Endothelial cell of umbilical vein (primary cell): ENCODE results near the gene ANKS6. TPM values are rescaled to one million over a fixed set of nuclear protein-coding genes. Genes with fewer than 3 reads are reported as not detected.

Experiments
- BruUV-seq: library from RNA; stranded (reverse); fragments of 400-500 nt; replicated peaks from 2 replicates; lab custom pipeline; 2021; lab: Mats Ljungman, UMichigan
- CTCF ChIA-PET: fragments of 300-600, 350-600 bp; sonication (Branson Sonifier 250); formaldehyde crosslinking; loops from one replicate; lab custom pipeline; 2021; ENCODE audit warnings: antibody characterized with exemption, inconsistent platforms; lab: Charles Lee
- POLR2A ChIA-PET: fragments of 300-600, 350-600 bp; sonication (Branson Sonifier 250); formaldehyde crosslinking; loops from one replicate; lab custom pipeline; 2021; ENCODE audit warnings: antibody characterized with exemption, inconsistent platforms; lab: Charles Lee
- DNase-seq: peaks from one replicate; pipeline ENCODE4 v3.0.0-alpha.2; 2011; ENCODE audit warnings: low read depth, low spot score
- FAIRE-seq: peaks from 2 replicates; lab custom pipeline; 2011; peaks lifted over from hg19 to GRCh38; lab: Jason Lieb, UNC
- H2AFZ ChIP-seq: 2 replicates; pipeline ENCODE4 v1.6.0; 2012; ENCODE audit warnings: low read depth, low read length, control low read depth, inconsistent platforms
- H3K27ac ChIP-seq: 2 replicates; pipeline ENCODE4 v1.5.1; 2011; ENCODE audit warnings: low read depth, mild to moderate bottlenecking, control low read depth, low read length, moderate library complexity; ENCODE audit not compliant: insufficient read depth
- H3K27me3 ChIP-seq, 2 experiments: 2 replicates each; pipeline versions ENCODE4 v1.6.0 to v1.6.1; 2011; ENCODE audit warnings: low read length in 2 of 2, mixed read lengths in 1 of 2; ENCODE audit not compliant: control insufficient read depth in 2 of 2, insufficient read depth in 2 of 2
- H3K36me3 ChIP-seq, 2 experiments: 2 replicates in 1 of 2; 3 replicates in 1 of 2; pipeline ENCODE4 v1.5.1; 2011; ENCODE audit warnings: low read length in 2 of 2, mild to moderate bottlenecking in 1 of 2, moderate library complexity in 1 of 2; ENCODE audit not compliant: control insufficient read depth in 2 of 2, insufficient read depth in 2 of 2; ENCODE audit errors: extremely low read depth in 1 of 2
- H3K4me1 ChIP-seq: 3 replicates; pipeline ENCODE4 v1.5.1; 2011; ENCODE audit warnings: mild to moderate bottlenecking, low read length; ENCODE audit not compliant: control insufficient read depth, insufficient read depth; ENCODE audit errors: extremely low read depth
- H3K4me2 ChIP-seq: 2 replicates; pipeline ENCODE4 v1.6.1; 2011; ENCODE audit warnings: low read length, control low read depth, mixed read lengths; ENCODE audit not compliant: insufficient read depth
- H3K4me3 ChIP-seq, 3 experiments: fragments of 200-600 bp in 1 of 3; sonication (generic), shearing (Covaris generic) in 1 of 3; replicated peaks in 1 of 3; 2 replicates each; pipeline ENCODE4 v1.5.1; 2011 to 2016; ENCODE audit warnings: control low read depth in 3 of 3, low read length in 3 of 3, mild to moderate bottlenecking in 2 of 3, inconsistent platforms in 1 of 3, low read depth in 1 of 3, moderate library complexity in 1 of 3; ENCODE audit not compliant: insufficient read depth in 1 of 3
- H3K79me2 ChIP-seq: 2 replicates; pipeline ENCODE4 v1.6.0; 2012; ENCODE audit warnings: low read length, inconsistent platforms; ENCODE audit not compliant: control insufficient read depth, insufficient read depth
- H3K9ac ChIP-seq: replicated peaks from 2 replicates; pipeline ENCODE3; 2011; ENCODE audit warnings: low read length, control low read depth; ENCODE audit not compliant: insufficient read depth; ENCODE audit errors: extremely low read depth
- H3K9me1 ChIP-seq: replicated peaks from 3 replicates; pipeline ENCODE4 v1.6.0; 2011; ENCODE audit warnings: mild to moderate bottlenecking, low read length; ENCODE audit not compliant: control insufficient read depth, insufficient read depth; ENCODE audit errors: extremely low read depth
- H3K9me3 ChIP-seq: replicated peaks from 2 replicates; pipeline ENCODE4 v1.5.1; 2012; ENCODE audit warnings: low read length, inconsistent platforms; ENCODE audit not compliant: control insufficient read depth, insufficient read depth
- H4K20me1 ChIP-seq: replicated peaks from 2 replicates; pipeline ENCODE3; 2011; ENCODE audit warnings: mild to moderate bottlenecking, low read length; ENCODE audit not compliant: control insufficient read depth, insufficient read depth; ENCODE audit errors: extremely low read depth
- EZH2 ChIP-seq: IDR thresholded peaks from 2 replicates; pipeline ENCODE4 v1.6.1; 2012; ENCODE audit warnings: borderline replicate concordance, low read depth, mild to moderate bottlenecking, moderate library complexity, low read length, inconsistent platforms; ENCODE audit not compliant: severe bottlenecking
- FOS ChIP-seq: IDR thresholded peaks from 2 replicates; pipeline ENCODE4 v1.6.1; 2011; ENCODE audit warnings: mild to moderate bottlenecking, low read length, moderate library complexity, borderline replicate concordance; ENCODE audit not compliant: insufficient read depth
- GATA2 ChIP-seq: IDR thresholded peaks from 2 replicates; pipeline ENCODE4 v1.7.0; 2011; ENCODE audit warnings: low read depth, mild to moderate bottlenecking, moderate library complexity, mixed read lengths, low read length; ENCODE audit not compliant: insufficient read length, insufficient read depth
- JUN ChIP-seq: IDR thresholded peaks from 2 replicates; pipeline ENCODE4 v1.6.1; 2011; ENCODE audit warnings: borderline replicate concordance, low read depth; ENCODE audit not compliant: insufficient read length, insufficient read depth
- MAX ChIP-seq: IDR thresholded peaks from 2 replicates; pipeline ENCODE4 v1.6.1; 2011; ENCODE audit not compliant: insufficient read depth, insufficient read length
- MYC ChIP-seq: IDR thresholded peaks from one replicate; pipeline ENCODE4 v1.6.1; 2011; ENCODE audit warnings: mild to moderate bottlenecking, low read depth, low read length
- POLR2AphosphoS5 ChIP-seq: IDR thresholded peaks from 2 replicates; pipeline ENCODE4 v1.6.1; 2012; ENCODE audit warnings: low read depth, mild to moderate bottlenecking, control low read depth, low read length, moderate library complexity; ENCODE audit not compliant: insufficient read depth
- dilution Hi-C: fragments of 300-500 bp; cut with MboI; formaldehyde crosslinking; loops from one replicate; pipeline ENCODE4 v1.15.0; 2019; ENCODE audit warnings: low sequenced_read_pairs; ENCODE audit not compliant: extremely low pct_ligation_motif_present
- intact Hi-C: fragments of 100-400 bp; cut with micrococcal nuclease; formaldehyde crosslinking; loops from one replicate; pipeline ENCODE4 v1.10.0; 2022
- polyA plus RNA-seq, 4 experiments: library from polyadenylated mRNA; depleted of rRNA in 3 of 4; stranded (reverse) in 3 of 4; unstranded in 1 of 4; fragments of >200 nt; gene quantifications; 2 replicates each; pipeline versions ENCODE4 v1.2.1 to v1.2.3, GENCODE V29; 2011 to 2012; ENCODE audit warnings: missing spikeins in 1 of 4
- total RNA-seq: library from RNA; stranded (reverse); gene quantifications from 2 replicates; pipeline ENCODE4 v1.2.3, GENCODE V29; 2021
- TF ChIP-seq, protein P1 (sequence below), 2 donors: IDR thresholded peaks; 1 replicate in 1 of 2; 2 replicates in 1 of 2; pipeline ENCODE4 v1.5.1; 2011; ENCODE audit warnings: low read length in 2 of 2, mild to moderate bottlenecking in 2 of 2, moderate library complexity in 2 of 2, control low read depth in 1 of 2, inconsistent platforms in 1 of 2, low read depth in 1 of 2; ENCODE audit not compliant: insufficient read depth in 1 of 2; ENCODE audit errors: extremely low read depth in 1 of 2

The ANKS6 gene
- total and polyA plus RNA-seq, 2 donors (not counting 3 experiments of a cell fraction or from before 2014, with no cell fraction given) = 15.5 to 18.6 TPM

DNA sequence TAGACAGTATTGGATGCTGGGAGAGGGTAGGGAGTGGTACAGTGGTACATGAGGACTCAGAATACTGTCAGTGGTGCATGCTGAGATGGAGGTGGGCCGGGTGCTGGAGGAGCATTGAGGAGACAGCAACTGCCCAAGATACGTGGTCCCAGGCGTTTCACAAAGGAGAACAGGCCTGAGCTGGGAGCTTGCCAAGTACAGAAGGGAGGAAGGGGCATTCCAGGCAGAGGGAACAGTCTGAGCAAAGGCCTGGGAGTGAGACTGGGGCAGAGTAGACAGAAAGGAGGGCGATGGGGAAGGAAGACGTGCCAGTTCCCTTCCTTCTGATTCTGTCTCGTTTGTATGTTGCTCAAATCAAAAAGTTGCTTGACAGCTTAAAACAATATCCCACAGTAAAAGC is 26.3 kb upstream of the ANKS6 start:
- ChIA-PET CTCF (no interaction called here), POLR2A (no interaction called here)
- Histone ChIP-seq H3K4me1 (no peaks in the 10 kb centered on the region), H3K9ac (no peak overlapping the region), H3K4me2 (no peak overlapping the region), H3K79me2 (no peaks in the 10 kb centered on the region), H4K20me1 (no peaks in the 10 kb centered on the region), H2AFZ (no peak overlapping the region), H3K9me3 (no peaks in the 10 kb centered on the region), H3K9me1 (no peaks in the 10 kb centered on the region), H3K36me3 (no peaks in the 10 kb centered on the region), H3K27ac (no peak overlapping the region), H3K27me3 (no peaks in the 10 kb centered on the region), H3K4me3 (no peak overlapping the region)
- TF ChIP-seq, protein P1, sequence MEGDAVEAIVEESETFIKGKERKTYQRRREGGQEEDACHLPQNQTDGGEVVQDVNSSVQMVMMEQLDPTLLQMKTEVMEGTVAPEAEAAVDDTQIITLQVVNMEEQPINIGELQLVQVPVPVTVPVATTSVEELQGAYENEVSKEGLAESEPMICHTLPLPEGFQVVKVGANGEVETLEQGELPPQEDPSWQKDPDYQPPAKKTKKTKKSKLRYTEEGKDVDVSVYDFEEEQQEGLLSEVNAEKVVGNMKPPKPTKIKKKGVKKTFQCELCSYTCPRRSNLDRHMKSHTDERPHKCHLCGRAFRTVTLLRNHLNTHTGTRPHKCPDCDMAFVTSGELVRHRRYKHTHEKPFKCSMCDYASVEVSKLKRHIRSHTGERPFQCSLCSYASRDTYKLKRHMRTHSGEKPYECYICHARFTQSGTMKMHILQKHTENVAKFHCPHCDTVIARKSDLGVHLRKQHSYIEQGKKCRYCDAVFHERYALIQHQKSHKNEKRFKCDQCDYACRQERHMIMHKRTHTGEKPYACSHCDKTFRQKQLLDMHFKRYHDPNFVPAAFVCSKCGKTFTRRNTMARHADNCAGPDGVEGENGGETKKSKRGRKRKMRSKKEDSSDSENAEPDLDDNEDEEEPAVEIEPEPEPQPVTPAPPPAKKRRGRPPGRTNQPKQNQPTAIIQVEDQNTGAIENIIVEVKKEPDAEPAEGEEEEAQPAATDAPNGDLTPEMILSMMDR (IDR thresholded peaks at IDR 0.05; ENCODE audit: extremely low read depth in 1 of 2, insufficient read depth in 1 of 2, low read depth in 1 of 2, low read length in 2 of 2) = no peak
- no peak for TF ChIP-seq FOS
- no peak for TF ChIP-seq JUN
- TF ChIP-seq GATA2 = no peak
- TF ChIP-seq EZH2 = no peak
- TF ChIP-seq MAX = no peak
- TF ChIP-seq POLR2AphosphoS5 = no peak
- no peak for TF ChIP-seq MYC
- no TSS peak for BruUV-seq
- FAIRE-seq (no peak), DNase-seq (no peak)
- dilution Hi-C loops (no loop called here), intact Hi-C loops (no loop called here)
